HFFc6 (cell line): ENCODE data around the gene DDX28. TPM values are rescaled to one million over a fixed set of nuclear protein-coding genes. Genes with fewer than 3 reads are reported as not detected.
A peak's percentile ranks its signal among the peaks of the same experiment; 100 is the strongest.
"Not testable (repeated sequence)": the region's sequence is repeated elsewhere in the genome, so short reads cannot be mapped to it uniquely, and the experiment has no call there.

Experiments used
- DNase-seq: peaks from one replicate; pipeline ENCODE4 v3.0.0-alpha.2; 2018
- H3K27ac Mint-ChIP-seq: 2 replicates; pipeline ENCODE4 v1.8.0; 2020; ENCODE audit warnings: mild to moderate bottlenecking, mixed read lengths
- H3K27me3 Mint-ChIP-seq: 2 replicates; pipeline ENCODE4 v1.8.0; 2021; ENCODE audit warnings: mild to moderate bottlenecking, moderate library complexity, mixed read lengths; ENCODE audit not compliant: insufficient read depth
- H3K36me3 Mint-ChIP-seq: 2 replicates; pipeline ENCODE4 v1.8.0; 2021; ENCODE audit warnings: low read depth, mixed read lengths
- H3K4me1 Mint-ChIP-seq: 2 replicates; pipeline ENCODE4 v1.8.0; 2020; ENCODE audit warnings: low read depth, mixed read lengths
- H3K4me3 Mint-ChIP-seq: 2 replicates; pipeline ENCODE4 v1.8.0; 2020; ENCODE audit warnings: mild to moderate bottlenecking, moderate library complexity, mixed read lengths
- H3K9me3 Mint-ChIP-seq: 2 replicates; pipeline ENCODE4 v1.8.0; 2020; ENCODE audit warnings: mild to moderate bottlenecking, mixed read lengths
- CTCF ChIP-seq: fragments of 200-600 bp; sonication (generic); IDR thresholded peaks from 2 replicates; pipeline ENCODE4 v1.5.0; 2021; ENCODE audit warnings: antibody characterized with exemption, mild to moderate bottlenecking
- total RNA-seq, 6 experiments: library from RNA; stranded (reverse); fragmentation: NEBNext Ultra II Directional; extraction: Animal tissue kit (Norgen Biotek cat#: 25700); gene quantifications; 2 replicates in 1 of 6; 3 replicates in 5 of 6; pipeline ENCODE4 v1.2.3, GENCODE V29; 2021

Gene DDX28
- total RNA-seq, 6 experiments from 2014 or later = 7.2 to 8.5 (median 8.2) TPM

GRCh38 chr16:67996666-67997065 lies 26.4 kb downstream of the DDX28 start:
- TF ChIP-seq CTCF = no peak
- no peak for DNase-seq
- Mint-ChIP-seq H3K4me1 (peaks cover 10% of the 10 kb centered on the region), H3K27ac (no peak overlapping the region), H3K36me3 (no peaks in the 10 kb centered on the region), H3K27me3 (peaks cover 2% of the 10 kb centered on the region), H3K9me3 (no peaks in the 10 kb centered on the region), H3K4me3 (no peak overlapping the region)

- Mint-ChIP-seq H3K36me3 (no peaks in the 10 kb centered on the region), H3K9me3 (no peaks in the 10 kb centered on the region), H3K27me3 (peaks cover 2% of the 10 kb centered on the region), H3K4me1 (peaks cover 8% of the 10 kb centered on the region), H3K27ac (no peak overlapping the region), H3K4me3 (no peak overlapping the region)
- DNase-seq = no peak
- no peak for TF ChIP-seq CTCF
Observed at GRCh38 chr16:67995423-67995822, 27.6 kb downstream of the DDX28 start.

- not testable (repeated sequence) for H3K4me1 Mint-ChIP-seq, H3K27ac Mint-ChIP-seq, H3K4me3 Mint-ChIP-seq
Observed at GRCh38 chr16:67994040-67994408, 29.0 kb downstream of the DDX28 start.

GRCh38 chr16:67993207-67994039 lies 29.6 kb downstream of the DDX28 start:
- Mint-ChIP-seq H3K4me3 (0 out of 2 replicates have a peak overlapping the region, but pooled peaks have one; percentile 28), H3K9me3 (no peaks in the 10 kb centered on the region), H3K27me3 (peaks cover 2% of the 10 kb centered on the region), H3K36me3 (no peaks in the 10 kb centered on the region), H3K27ac (peak overlapping the region; percentile 29; the same call in 1 of the 2 replicates), H3K4me1 (no peaks in the 10 kb centered on the region)
- peak; percentile 100 for TF ChIP-seq CTCF
- DNase-seq = peak; percentile 27

More at GRCh38 chr16:67994040-67994408, 29.0 kb downstream of the DDX28 start:
- H3K9me3 Mint-ChIP-seq, H3K36me3 Mint-ChIP-seq, H3K27me3 Mint-ChIP-seq, DNase-seq: not testable (repeated sequence)

GRCh38 chr16:67992661-67993206 lies 30.3 kb downstream of the DDX28 start:
- H3K9me3 Mint-ChIP-seq = no peaks in the 10 kb centered on the region
- DNase-seq = no peak
- peaks cover 2% of the 10 kb centered on the region for H3K27me3 Mint-ChIP-seq
- H3K36me3 Mint-ChIP-seq = no peaks in the 10 kb centered on the region
- H3K4me1 Mint-ChIP-seq = peaks cover 6% of the 10 kb centered on the region
- TF ChIP-seq CTCF = no peak
- H3K27ac Mint-ChIP-seq = no peak overlapping the region
- no peak overlapping the region for H3K4me3 Mint-ChIP-seq

GRCh38 chr16:67990018-67990386 lies 33.0 kb downstream of the DDX28 start:
- Mint-ChIP-seq H3K27ac (no peak overlapping the region), H3K36me3 (no peaks in the 10 kb centered on the region), H3K9me3 (no peaks in the 10 kb centered on the region), H3K4me3 (no peak overlapping the region), H3K4me1 (peaks cover 12% of the 10 kb centered on the region), H3K27me3 (peaks cover 2% of the 10 kb centered on the region)
- no peak for DNase-seq
- TF ChIP-seq CTCF = no peak
